ENCODE results near the gene BTNL3.

DNA sequence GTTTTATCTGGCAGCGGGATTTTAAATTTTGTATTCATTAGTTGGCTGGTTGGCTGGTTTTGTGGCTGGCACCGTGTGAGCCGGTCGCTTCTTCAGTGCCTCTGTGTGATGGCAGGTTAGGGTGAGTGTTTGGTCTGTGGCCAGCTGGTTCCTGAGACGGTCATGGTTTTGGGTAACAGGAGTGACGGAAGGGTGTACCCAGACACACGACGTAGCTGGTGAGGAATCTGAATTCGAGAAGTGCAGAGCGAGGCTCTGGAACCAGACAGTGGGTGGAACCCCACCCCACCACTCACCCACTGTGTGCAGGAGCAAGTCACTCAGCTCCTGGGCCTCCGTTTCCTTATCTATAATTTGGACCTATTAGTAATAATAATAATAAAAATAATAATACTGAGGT lies 54.1 kb downstream of the BTNL3 start:
- TF ChIP-seq, protein P1, sequence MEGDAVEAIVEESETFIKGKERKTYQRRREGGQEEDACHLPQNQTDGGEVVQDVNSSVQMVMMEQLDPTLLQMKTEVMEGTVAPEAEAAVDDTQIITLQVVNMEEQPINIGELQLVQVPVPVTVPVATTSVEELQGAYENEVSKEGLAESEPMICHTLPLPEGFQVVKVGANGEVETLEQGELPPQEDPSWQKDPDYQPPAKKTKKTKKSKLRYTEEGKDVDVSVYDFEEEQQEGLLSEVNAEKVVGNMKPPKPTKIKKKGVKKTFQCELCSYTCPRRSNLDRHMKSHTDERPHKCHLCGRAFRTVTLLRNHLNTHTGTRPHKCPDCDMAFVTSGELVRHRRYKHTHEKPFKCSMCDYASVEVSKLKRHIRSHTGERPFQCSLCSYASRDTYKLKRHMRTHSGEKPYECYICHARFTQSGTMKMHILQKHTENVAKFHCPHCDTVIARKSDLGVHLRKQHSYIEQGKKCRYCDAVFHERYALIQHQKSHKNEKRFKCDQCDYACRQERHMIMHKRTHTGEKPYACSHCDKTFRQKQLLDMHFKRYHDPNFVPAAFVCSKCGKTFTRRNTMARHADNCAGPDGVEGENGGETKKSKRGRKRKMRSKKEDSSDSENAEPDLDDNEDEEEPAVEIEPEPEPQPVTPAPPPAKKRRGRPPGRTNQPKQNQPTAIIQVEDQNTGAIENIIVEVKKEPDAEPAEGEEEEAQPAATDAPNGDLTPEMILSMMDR (IDR thresholded peaks at IDR 0.05 in 4 of 5, conservative IDR thresholded peaks at IDR 0.05 in 1 of 5) = no peak
- TF ChIP-seq POLR2A (IDR thresholded peaks at IDR 0.05) = no peak

All from gastrocnemius medialis (tissue), 4 donors.